DOHH2 (cell line): ENCODE results near the gene TTC33.

Source experiments
- CTCF ChIP-seq: fragments of 200-600 bp; sonication (generic); IDR thresholded peaks from one replicate; pipeline ENCODE4 v1.5.1; 2014; ENCODE audit warnings: antibody characterized with exemption, mild to moderate bottlenecking, low read depth, low read length; ENCODE audit not compliant: poor library complexity, severe bottlenecking
- EZH2phosphoT487 ChIP-seq: fragments of 200-600 bp; sonication (generic); IDR thresholded peaks from 2 replicates; pipeline ENCODE4 v1.6.1; 2017; ENCODE audit warnings: borderline replicate concordance, mild to moderate bottlenecking, antibody characterized with exemption, low read length, moderate library complexity, mixed read lengths

- no peak for TF ChIP-seq CTCF
- TF ChIP-seq EZH2phosphoT487, result no peak
These were observed 83.3 kb downstream of the TTC33 start for GRCh38 chr5:40672425-40672824.
